Measurements from ENCODE around the gene NFRKB.
A peak's percentile ranks its signal among the peaks of the same experiment; 100 is the strongest.

NFRKB gene

DNA sequence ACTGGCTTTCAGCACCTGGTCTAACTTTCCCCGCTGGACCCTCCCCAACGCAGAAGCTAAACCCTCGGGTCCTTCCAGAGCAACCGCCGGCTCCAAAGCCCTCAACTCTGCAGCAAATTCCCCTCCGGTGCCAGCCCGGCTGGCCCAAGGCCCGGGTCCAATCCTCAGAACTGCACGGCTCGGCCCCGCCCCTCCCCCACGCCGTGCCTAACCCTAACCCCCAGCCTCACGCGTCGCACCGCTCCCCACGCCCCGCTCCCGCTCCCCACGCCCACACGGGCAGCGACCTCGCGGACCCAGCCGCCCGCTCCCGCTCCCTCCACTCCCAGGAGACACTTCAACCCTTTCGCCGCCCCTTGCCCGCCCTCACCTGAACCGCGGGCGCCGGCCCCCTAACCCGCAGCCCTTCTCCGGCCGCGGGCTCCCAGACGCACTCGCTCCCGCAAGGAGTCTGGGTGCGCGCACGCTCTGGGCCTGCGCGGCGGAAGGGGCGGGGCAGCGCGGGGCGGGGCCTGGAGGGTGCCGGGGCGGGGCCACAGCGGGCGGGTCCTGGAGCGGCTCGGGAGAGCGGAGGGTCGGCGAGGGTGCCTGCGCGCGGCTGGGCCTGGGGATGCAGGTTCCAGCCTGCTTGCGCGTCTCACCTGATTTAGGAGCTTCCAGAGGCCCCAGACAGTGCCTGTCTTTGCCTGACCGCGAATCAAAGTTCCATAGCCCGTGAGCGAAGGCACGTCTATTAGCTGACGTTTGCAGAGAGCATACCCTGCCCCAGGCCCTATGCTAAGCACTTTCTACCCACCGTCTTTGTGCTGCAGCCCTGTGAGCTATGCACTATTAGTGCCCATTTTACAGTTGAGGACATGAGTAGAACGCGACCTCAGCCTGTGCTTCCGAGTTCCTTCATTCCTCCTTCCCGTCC lies at the start of gene NFRKB:
TSS of gene NFRKB (minus strand) at position 453 of the 916 bp plus-strand sequence. CDS start 2,729 bp downstream, outside the sequence.
- no peak for TF ChIP-seq ZFX (IDR thresholded peaks at IDR 0.05; ENCODE audit: borderline replicate concordance)
- TF ChIP-seq, protein P1, sequence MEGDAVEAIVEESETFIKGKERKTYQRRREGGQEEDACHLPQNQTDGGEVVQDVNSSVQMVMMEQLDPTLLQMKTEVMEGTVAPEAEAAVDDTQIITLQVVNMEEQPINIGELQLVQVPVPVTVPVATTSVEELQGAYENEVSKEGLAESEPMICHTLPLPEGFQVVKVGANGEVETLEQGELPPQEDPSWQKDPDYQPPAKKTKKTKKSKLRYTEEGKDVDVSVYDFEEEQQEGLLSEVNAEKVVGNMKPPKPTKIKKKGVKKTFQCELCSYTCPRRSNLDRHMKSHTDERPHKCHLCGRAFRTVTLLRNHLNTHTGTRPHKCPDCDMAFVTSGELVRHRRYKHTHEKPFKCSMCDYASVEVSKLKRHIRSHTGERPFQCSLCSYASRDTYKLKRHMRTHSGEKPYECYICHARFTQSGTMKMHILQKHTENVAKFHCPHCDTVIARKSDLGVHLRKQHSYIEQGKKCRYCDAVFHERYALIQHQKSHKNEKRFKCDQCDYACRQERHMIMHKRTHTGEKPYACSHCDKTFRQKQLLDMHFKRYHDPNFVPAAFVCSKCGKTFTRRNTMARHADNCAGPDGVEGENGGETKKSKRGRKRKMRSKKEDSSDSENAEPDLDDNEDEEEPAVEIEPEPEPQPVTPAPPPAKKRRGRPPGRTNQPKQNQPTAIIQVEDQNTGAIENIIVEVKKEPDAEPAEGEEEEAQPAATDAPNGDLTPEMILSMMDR (IDR thresholded peaks at IDR 0.05): peak; percentile 31; the same call in 1 of the 2 replicates
- H3K27ac ChIP-seq: peak within 1 kb of the TSS; percentile 61

DNA sequence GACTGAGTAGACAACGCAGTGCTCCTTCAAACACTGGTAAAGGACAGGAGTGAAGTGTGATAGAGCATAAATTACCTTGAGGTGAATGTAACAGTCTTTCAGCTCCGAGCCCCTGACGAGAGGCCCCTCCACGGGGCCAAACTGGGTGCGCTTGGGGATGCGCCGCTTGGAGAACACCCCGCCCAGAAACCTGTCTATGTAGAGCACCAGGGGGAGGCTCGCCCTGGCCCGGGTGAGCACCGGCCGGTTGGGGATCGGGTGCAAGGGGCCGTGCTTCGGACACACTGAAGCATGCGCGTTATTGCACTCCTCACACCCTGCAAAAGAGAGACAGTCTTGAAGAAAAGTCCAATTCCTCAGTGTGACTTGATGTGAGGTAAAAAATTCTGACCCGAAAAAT lies 49.3 kb upstream of the NFRKB start:
- TF ChIP-seq, protein P1 (IDR thresholded peaks at IDR 0.05): no peak
- TF ChIP-seq ZFX (IDR thresholded peaks at IDR 0.05; ENCODE audit: borderline replicate concordance): no peak
- no peak overlapping the region for H3K27ac ChIP-seq

DNA sequence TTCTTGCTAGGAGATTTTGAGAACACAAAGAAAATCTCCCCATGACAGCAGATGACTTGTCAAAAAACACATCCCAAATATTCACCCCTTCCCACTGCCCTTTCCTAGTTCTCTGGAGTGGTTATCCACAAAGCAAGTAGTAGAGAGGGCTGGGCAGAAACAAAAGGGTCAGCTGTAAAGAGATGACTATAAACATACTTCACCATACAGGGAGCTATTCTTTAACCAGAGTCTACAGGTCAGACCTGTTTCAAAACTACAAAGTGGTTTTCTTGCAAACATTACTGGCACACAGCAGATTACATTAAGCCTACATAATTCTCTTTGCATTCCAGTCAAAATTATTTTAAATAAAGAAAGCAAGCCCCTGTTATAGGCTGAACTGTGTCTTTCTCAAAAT lies 47.7 kb upstream of the NFRKB start:
- TF ChIP-seq, protein P1 (IDR thresholded peaks at IDR 0.05): no peak
- no peak for TF ChIP-seq ZFX (IDR thresholded peaks at IDR 0.05; ENCODE audit: borderline replicate concordance)
- H3K27ac ChIP-seq: no peak overlapping the region

DNA sequence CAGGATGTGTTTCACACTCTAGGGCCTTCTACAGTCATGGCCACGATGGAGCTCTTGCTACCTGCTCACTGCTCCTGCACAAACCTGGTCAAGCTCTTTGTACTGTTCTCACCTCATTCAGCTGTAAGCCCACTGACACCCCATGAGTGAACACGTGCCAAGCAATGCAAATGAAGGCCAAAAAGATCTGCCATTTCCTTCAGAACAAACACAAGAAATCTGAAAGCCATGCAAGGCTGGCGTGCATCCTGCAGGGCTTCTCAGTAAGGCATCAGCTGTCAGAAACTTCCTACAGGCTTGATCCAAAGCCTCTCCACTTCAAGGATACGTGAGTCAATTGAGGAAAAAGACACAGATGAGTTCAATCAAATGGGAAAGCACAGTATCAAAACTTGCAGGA lies 44.1 kb upstream of the NFRKB start:
- TF ChIP-seq, protein P1 (IDR thresholded peaks at IDR 0.05): no peak
- no peak for TF ChIP-seq ZFX (IDR thresholded peaks at IDR 0.05; ENCODE audit: borderline replicate concordance)
- H3K27ac ChIP-seq: no peak overlapping the region

DNA sequence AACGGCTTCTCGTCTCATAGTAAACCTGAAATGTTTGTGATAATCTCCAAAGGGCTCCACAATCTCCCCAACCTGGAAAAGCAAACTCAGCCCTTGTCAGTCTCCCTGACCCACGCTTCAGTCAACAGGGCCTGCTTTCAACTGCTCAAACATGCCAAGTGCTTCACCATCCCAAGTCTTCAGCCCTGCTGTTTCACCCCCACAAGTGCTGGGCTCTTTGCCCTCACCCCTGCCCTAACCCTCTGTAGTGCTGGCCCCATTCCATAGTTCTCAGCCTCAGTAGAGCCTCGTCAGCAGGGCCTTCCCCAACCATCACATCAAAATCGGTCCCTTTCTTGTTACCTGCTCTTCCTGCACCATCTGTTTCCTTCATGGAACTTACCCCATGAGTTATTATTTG lies 43.4 kb upstream of the NFRKB start:
- H3K27ac ChIP-seq: no peak overlapping the region
- TF ChIP-seq ZFX (IDR thresholded peaks at IDR 0.05; ENCODE audit: borderline replicate concordance): no peak
- TF ChIP-seq, protein P1 (IDR thresholded peaks at IDR 0.05): no peak

DNA sequence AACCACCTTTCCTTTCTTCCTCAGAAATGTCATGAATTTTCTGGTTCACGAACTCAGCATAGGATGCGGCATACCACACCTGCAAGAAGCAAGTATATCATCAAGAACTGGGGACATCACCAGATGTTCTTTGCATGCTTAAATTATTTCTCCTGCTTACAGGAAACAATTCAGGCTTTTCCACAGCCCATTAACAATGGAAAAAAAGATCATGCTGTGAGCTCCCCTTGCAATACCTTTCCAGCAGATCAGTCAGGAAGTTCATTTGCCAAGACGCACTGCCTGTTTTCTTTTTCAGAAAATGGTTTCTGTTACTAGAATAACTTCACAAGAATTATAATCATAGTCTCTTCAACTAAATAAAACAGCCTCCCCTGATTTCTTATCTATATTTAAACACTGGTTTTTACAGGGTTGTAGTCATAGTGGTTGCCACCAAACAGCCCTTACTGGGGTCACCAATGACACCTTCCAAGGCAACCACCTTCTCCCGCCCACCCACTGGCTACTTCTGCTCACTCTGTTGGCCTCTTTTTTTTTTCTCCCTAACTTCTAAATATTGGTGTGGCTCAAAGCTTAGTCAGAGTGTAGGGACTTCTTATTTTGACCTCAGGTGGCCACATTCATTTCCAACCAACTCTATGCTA lies 42.3 kb upstream of the NFRKB start:
- TF ChIP-seq, protein P1 (IDR thresholded peaks at IDR 0.05): no peak
- no peak for TF ChIP-seq ZFX (IDR thresholded peaks at IDR 0.05; ENCODE audit: borderline replicate concordance)
- no peak overlapping the region for H3K27ac ChIP-seq

DNA sequence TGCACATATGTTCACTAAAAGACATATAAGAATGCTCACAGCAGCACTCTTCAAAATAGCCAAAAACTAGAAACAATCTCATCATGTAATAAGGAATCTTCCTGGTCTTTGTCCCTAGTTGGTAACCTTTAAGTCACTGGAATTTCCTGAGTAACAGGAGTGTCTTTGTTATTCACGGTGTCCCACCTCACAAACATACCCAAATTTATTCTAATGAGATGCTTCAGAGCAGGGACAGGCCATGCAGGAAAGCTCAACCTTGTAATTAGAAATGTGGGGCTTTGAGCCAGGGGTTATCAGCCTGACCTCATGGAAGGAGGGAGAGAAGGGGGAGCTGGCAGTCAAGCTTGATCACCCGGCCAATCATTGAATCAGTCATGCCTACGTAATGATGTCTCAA lies 40.3 kb upstream of the NFRKB start:
- H3K27ac ChIP-seq: no peak overlapping the region
- TF ChIP-seq, protein P1 (IDR thresholded peaks at IDR 0.05): no peak
- no peak for TF ChIP-seq ZFX (IDR thresholded peaks at IDR 0.05; ENCODE audit: borderline replicate concordance)
